GM10248 (cell line): ENCODE data around the gene C1GALT1.

Source experiments
- CTCF ChIA-PET: fragments of 300-600 bp; sonication (Branson Sonifier 250); formaldehyde crosslinking; extraction: SDS; loops from one replicate; lab custom pipeline; 2021; ENCODE audit warnings: antibody characterized with exemption; lab: Yijun Ruan, JAX
- POLR2A ChIA-PET: fragments of 350-650 bp; sonication (Branson Sonifier 250); formaldehyde crosslinking; extraction: SDS; loops from one replicate; lab custom pipeline; 2020; ENCODE audit warnings: antibody characterized with exemption; lab: Yijun Ruan, JAX
- DNase-seq: peaks from one replicate; pipeline ENCODE4 v3.0.0; 2012; ENCODE audit errors: extremely low spot score
- CTCF ChIP-seq: IDR thresholded peaks from 2 replicates; pipeline ENCODE4 v1.5.1; 2012; ENCODE audit warnings: mild to moderate bottlenecking, low read depth; ENCODE audit errors: extremely low read depth, missing control alignments, control extremely low read depth

C1GALT1 gene

GRCh38 chr7:7292085-7292484 is 109.7 kb downstream of the C1GALT1 start:
- CTCF ChIA-PET, result no interaction called here
- no peak for TF ChIP-seq CTCF
- DNase-seq, result no peak
- POLR2A ChIA-PET, result no interaction called here

- DNase-seq, result no peak
- CTCF ChIA-PET, result no interaction called here
- POLR2A ChIA-PET, result no interaction called here
- TF ChIP-seq CTCF, result no peak
Measured at GRCh38 chr7:7292608-7293007, 110.3 kb downstream of the C1GALT1 start.

GRCh38 chr7:7293092-7293491 is 110.7 kb downstream of the C1GALT1 start:
- POLR2A ChIA-PET, result no interaction called here
- DNase-seq, result no peak
- CTCF ChIA-PET, result interaction anchor here (1.0 to 1.3 kb wide), 2 partner anchors 11 to 190 kb away, joined by 3 read pairs; no protein-coding TSS in a partner anchor
- no peak for TF ChIP-seq CTCF

- ChIA-PET POLR2A (no interaction called here), CTCF (no interaction called here)
- no peak for TF ChIP-seq CTCF
- no peak for DNase-seq
Measured at GRCh38 chr7:7294911-7295310, 112.6 kb downstream of the C1GALT1 start.
